ENCODE measurements around the gene ACO2. TPM values are rescaled to one million over a fixed set of nuclear protein-coding genes. Genes with fewer than 3 reads are reported as not detected.

Gene ACO2
- total RNA-seq, 4 donors from 2014 or later: 164 to 351 (median 255) TPM

DNA sequence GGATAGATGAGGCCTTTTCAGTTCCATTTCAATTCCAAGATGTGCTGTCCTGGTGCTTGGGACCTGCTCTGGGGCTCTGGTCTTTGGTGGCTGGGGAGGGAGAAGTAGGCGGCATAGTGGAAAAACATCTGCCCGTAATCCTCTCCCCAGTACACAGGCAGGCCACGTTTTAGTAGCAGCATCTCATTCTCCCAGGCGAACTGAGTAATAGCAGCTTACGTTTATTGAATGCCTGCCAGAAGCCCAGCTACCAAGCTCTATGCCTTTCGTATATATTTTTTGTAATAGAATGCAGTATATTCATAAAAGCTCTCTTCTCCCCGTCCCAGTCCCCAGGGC is 11.4 kb downstream of the ACO2 start:
- intact Hi-C loops (cut with DNase I; ENCODE audit: low total_unique reads) (no loop called here), in situ Hi-C loops (cut with MboI; ENCODE audit: low pct_ligation_motif_present in 1 of 4, low pct_unique_long_range_greater_than_20kb in 1 of 4, low sequenced_read_pairs in 3 of 4) (no loop called here)
- H3K27ac ChIP-seq: peak overlapping the region; percentile 69 to 77 (median 72)
- TF ChIP-seq POLR2AphosphoS5 (IDR thresholded peaks at IDR 0.05) (no peak), POLR2A (IDR thresholded peaks at IDR 0.05) (no peak), EP300 (IDR thresholded peaks at IDR 0.05; ENCODE audit: low read depth) (no peak)
- TF ChIP-seq, protein P1, sequence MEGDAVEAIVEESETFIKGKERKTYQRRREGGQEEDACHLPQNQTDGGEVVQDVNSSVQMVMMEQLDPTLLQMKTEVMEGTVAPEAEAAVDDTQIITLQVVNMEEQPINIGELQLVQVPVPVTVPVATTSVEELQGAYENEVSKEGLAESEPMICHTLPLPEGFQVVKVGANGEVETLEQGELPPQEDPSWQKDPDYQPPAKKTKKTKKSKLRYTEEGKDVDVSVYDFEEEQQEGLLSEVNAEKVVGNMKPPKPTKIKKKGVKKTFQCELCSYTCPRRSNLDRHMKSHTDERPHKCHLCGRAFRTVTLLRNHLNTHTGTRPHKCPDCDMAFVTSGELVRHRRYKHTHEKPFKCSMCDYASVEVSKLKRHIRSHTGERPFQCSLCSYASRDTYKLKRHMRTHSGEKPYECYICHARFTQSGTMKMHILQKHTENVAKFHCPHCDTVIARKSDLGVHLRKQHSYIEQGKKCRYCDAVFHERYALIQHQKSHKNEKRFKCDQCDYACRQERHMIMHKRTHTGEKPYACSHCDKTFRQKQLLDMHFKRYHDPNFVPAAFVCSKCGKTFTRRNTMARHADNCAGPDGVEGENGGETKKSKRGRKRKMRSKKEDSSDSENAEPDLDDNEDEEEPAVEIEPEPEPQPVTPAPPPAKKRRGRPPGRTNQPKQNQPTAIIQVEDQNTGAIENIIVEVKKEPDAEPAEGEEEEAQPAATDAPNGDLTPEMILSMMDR (IDR thresholded peaks at IDR 0.05): no peak
- H3K4me1 ChIP-seq: peaks cover 16 to 64% (median 41%) of the 10 kb centered on the region in 4 donors
- H3K27me3 ChIP-seq: no peaks in the 10 kb centered on the region
- H3K9me3 ChIP-seq: no peaks in the 10 kb centered on the region
- DNase-seq: no peak
- no peak overlapping the region for H3K4me3 ChIP-seq
- H3K36me3 ChIP-seq: no peaks in the 10 kb centered on the region
- 51 to 57% methylated on average over 3 to 7 of the region's 7 CpGs for WGBS, 2 donors (ENCODE audit: low coverage in 1 of 2)

DNA sequence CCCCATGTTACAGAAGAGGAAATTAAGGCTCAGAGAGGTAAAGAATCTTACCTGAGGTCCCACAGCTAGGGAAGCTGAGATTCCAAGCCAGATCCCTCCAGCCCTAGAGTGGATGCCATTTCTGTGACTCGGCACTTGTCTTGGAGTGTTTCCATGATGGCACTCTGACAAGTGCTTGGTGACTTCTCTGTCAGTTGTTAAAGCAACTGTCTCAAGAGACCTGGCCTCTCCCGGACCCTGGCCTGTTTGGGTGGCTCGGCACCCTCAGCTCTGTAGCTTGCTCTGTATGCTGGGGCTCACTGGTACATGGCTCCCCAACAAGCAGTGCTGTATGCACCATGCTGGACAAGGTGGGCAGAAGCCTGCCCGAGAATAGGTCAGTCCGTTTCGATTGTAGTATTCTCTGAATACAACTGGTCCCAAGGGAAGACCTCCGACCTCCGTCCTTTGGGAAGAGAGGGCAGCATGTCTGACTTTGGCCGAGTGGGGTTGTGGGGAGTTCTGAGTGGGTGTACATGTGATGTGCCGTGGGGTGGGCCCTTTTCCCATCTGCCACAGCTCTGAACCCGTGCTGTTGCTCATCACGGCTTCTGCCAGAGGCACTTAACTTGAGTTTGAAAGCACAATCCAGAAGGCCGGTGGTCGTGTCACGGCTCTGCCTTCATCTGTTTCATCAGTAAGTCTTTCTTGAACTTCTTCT is 12.4 kb downstream of the ACO2 start:
- WGBS, 2 donors (ENCODE audit: low coverage in 1 of 2): 60 to 89% methylated on average over 1 to 15 of the region's 15 CpGs
- Histone ChIP-seq H3K9me3 (no peaks in the 10 kb centered on the region), H3K4me1 (peaks cover 16 to 74% (median 47%) of the 10 kb centered on the region in 4 donors), H3K27ac (peak overlapping the region; percentile 69 to 77 (median 72)), H3K27me3 (no peaks in the 10 kb centered on the region), H3K36me3 (no peaks in the 10 kb centered on the region), H3K4me3 (no peak overlapping the region)
- TF ChIP-seq EP300 (IDR thresholded peaks at IDR 0.05; ENCODE audit: low read depth) (no peak), POLR2A (IDR thresholded peaks at IDR 0.05) (no peak), POLR2AphosphoS5 (IDR thresholded peaks at IDR 0.05) (no peak)
- TF ChIP-seq, protein P1 (IDR thresholded peaks at IDR 0.05): no peak
- no peak for DNase-seq
- intact Hi-C loops (cut with DNase I; ENCODE audit: low total_unique reads): no loop called here
- in situ Hi-C loops (cut with MboI; ENCODE audit: low pct_ligation_motif_present in 1 of 4, low pct_unique_long_range_greater_than_20kb in 1 of 4, low sequenced_read_pairs in 3 of 4): no loop called here

DNA sequence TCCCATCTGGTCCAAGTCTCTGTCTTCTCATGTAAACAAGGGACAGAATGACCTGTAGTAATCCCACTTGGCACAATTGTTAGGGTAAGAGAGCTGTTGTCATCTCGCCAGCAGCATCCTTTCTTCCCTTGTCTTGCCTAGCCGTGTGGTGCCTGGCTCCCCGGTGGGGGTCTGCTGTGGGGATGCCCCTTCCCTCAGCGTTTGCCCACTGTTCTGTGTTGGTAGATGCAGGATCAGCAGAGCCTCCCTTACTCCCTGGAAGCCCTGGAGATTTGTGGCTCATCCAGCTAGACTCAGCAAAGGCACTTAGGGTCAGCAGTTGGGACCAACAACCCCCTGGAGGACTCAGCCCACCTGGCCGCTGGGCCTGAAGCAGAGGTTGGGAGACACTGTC is 13.0 kb downstream of the ACO2 start:
- H3K27me3 ChIP-seq: no peaks in the 10 kb centered on the region
- DNase-seq: no peak
- H3K27ac ChIP-seq: peak overlapping the region; percentile 69 to 77 (median 72)
- in situ Hi-C loops (cut with MboI; ENCODE audit: low pct_ligation_motif_present in 1 of 4, low pct_unique_long_range_greater_than_20kb in 1 of 4, low sequenced_read_pairs in 3 of 4) (no loop called here), intact Hi-C loops (cut with DNase I; ENCODE audit: low total_unique reads) (no loop called here)
- H3K4me3 ChIP-seq: no peak overlapping the region
- WGBS, 2 donors (ENCODE audit: low coverage in 1 of 2): 59% methylated on average over 4 of the region's 5 CpGs; no CpG with 5 or more reads in 1 of the 2 donors
- TF ChIP-seq POLR2A (IDR thresholded peaks at IDR 0.05) (no peak), EP300 (IDR thresholded peaks at IDR 0.05; ENCODE audit: low read depth) (no peak), POLR2AphosphoS5 (IDR thresholded peaks at IDR 0.05) (no peak)
- H3K36me3 ChIP-seq: no peaks in the 10 kb centered on the region
- H3K4me1 ChIP-seq: peaks cover 18 to 80% (median 52%) of the 10 kb centered on the region in 4 donors
- H3K9me3 ChIP-seq: no peaks in the 10 kb centered on the region

DNA sequence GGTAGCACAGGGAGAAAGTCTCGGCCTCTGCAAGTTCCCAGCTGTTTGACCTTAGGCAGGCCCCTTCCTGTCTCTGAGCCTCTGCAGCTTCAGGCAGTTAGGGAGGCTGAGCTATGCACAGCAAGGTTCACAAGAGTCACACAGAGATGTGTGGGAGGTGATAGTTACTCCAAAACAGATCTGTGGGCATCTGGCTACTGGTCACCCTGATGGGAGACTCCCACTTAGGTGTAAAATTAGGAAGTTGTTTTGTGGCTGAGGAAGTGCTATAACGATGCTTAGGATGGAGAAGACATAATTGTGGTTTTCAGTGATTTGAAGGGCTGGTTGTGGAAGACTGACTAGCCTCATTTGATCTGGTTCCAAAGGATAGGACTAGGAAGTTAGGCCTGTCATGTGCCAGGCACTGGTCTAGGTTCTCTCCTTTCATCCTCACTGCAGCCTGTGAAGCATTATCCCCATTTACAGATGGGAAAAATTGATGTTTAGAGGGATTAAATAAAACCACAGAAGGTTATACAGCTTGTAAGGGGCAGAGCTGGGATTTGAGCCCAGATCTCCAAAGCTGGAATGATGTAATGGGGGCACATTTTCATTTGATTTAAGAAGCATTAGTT is 13.5 kb downstream of the ACO2 start:
- H3K9me3 ChIP-seq: no peaks in the 10 kb centered on the region
- TF ChIP-seq POLR2A (IDR thresholded peaks at IDR 0.05) (no peak), POLR2AphosphoS5 (IDR thresholded peaks at IDR 0.05) (no peak), EP300 (IDR thresholded peaks at IDR 0.05; ENCODE audit: low read depth) (no peak)
- TF ChIP-seq, protein P1 (IDR thresholded peaks at IDR 0.05): no peak
- no peaks in the 10 kb centered on the region for H3K36me3 ChIP-seq
- H3K27me3 ChIP-seq: no peaks in the 10 kb centered on the region
- H3K4me1 ChIP-seq: peaks cover 22 to 85% (median 55%) of the 10 kb centered on the region in 4 donors
- H3K27ac ChIP-seq: peak overlapping the region; percentile 69 to 77 (median 72)
- intact Hi-C loops (cut with DNase I; ENCODE audit: low total_unique reads): no loop called here
- DNase-seq: no peak
- in situ Hi-C loops (cut with MboI; ENCODE audit: low pct_ligation_motif_present in 1 of 4, low pct_unique_long_range_greater_than_20kb in 1 of 4, low sequenced_read_pairs in 3 of 4): no loop called here
- no peak overlapping the region for H3K4me3 ChIP-seq
- 45% methylated on average over 2 of the region's 2 CpGs; no CpG with 5 or more reads in 1 of the 2 donors for WGBS, 2 donors (ENCODE audit: low coverage in 1 of 2)
